HepG2 (cell line): ENCODE measurements around the gene SLC1A2. TPM values are rescaled to one million over a fixed set of nuclear protein-coding genes. Genes with fewer than 3 reads are reported as not detected.

Source experiments
- ATAC-seq: fragments of 200-7000 bp; cut with Tn5 transposase; 3 replicates; pipeline ENCODE4 v1.9.1; 2020; ENCODE audit warnings: mild to moderate bottlenecking, moderate library complexity
- BruUV-seq: library from RNA; stranded (reverse); fragments of 400-500 nt; replicated peaks from 2 replicates; lab custom pipeline; 2021; lab: Mats Ljungman, UMichigan
- CTCF ChIA-PET: fragments of 300-600 bp; formaldehyde crosslinking; extraction: SDS; loops from one replicate; lab custom pipeline; 2021; ENCODE audit warnings: low total read pairs, inconsistent platforms, low intra/inter-chr PET ratio; lab: Yijun Ruan, JAX
- POLR2A ChIA-PET: fragments of 350-600 bp; sonication (Branson Sonifier 250); formaldehyde crosslinking; loops from one replicate; lab custom pipeline; 2020; ENCODE audit warnings: antibody characterized with exemption, inconsistent platforms; lab: Yijun Ruan, JAX
- DNase-seq: peaks from one replicate; pipeline ENCODE4 v3.0.0-alpha.2; 2015; ENCODE audit warnings: low spot score
- FAIRE-seq: peaks from 3 replicates; lab custom pipeline; 2011; peaks lifted over from hg19 to GRCh38; lab: Jason Lieb, UNC
- H2AFZ ChIP-seq: one replicate; pipeline ENCODE4 v1.6.1; 2011; ENCODE audit warnings: low read length, inconsistent platforms
- H3K27ac ChIP-seq: fragments of 300-600 bp; 3 replicates; pipeline ENCODE4 v1.8.0; 2011; ENCODE audit warnings: mixed run types, mild to moderate bottlenecking, mixed read lengths, low read length, inconsistent platforms; ENCODE audit not compliant: insufficient read depth; ENCODE audit errors: extremely low read length
- H3K27me3 ChIP-seq, 2 experiments: fragments of 200-600 bp in 1 of 2; 2 replicates in 1 of 2; 3 replicates in 1 of 2; pipeline versions ENCODE4 v1.6.0 to v1.8.0; 2011; ENCODE audit warnings: low read length in 2 of 2, mild to moderate bottlenecking in 2 of 2, moderate library complexity in 2 of 2, inconsistent platforms in 1 of 2; ENCODE audit not compliant: insufficient read depth in 2 of 2, control insufficient read depth in 1 of 2
- H3K36me3 ChIP-seq, 2 experiments: fragments of 200-600 bp in 1 of 2; replicated peaks in 1 of 2; 2 replicates in 1 of 2; 3 replicates in 1 of 2; pipeline versions ENCODE4 v1.5.1 to v1.8.0; 2011; ENCODE audit warnings: low read length in 2 of 2, inconsistent platforms in 1 of 2; ENCODE audit not compliant: insufficient read depth in 2 of 2, control insufficient read depth in 1 of 2
- H3K4me1 ChIP-seq: 2 replicates; pipeline ENCODE4 v1.5.1; 2012; ENCODE audit warnings: low read length, inconsistent platforms; ENCODE audit not compliant: insufficient read depth
- H3K4me2 ChIP-seq: 2 replicates; pipeline ENCODE4 v1.6.0; 2011; ENCODE audit warnings: low read depth, low read length, inconsistent platforms
- H3K4me3 ChIP-seq, 3 experiments: fragments of 200-600 bp in 1 of 3; sonication (generic), shearing (Covaris generic) in 1 of 3; replicated peaks in 1 of 3; 2 replicates each; pipeline ENCODE4 v1.5.1; 2011 to 2016; ENCODE audit warnings: low read length in 3 of 3, inconsistent platforms in 2 of 3, low read depth in 2 of 3, mild to moderate bottlenecking in 2 of 3, control low read depth in 1 of 3, mixed read lengths in 1 of 3; ENCODE audit not compliant: insufficient read depth in 1 of 3
- H3K79me2 ChIP-seq: one replicate; pipeline ENCODE4 v1.6.1; 2011; ENCODE audit warnings: low read length, inconsistent platforms; ENCODE audit not compliant: insufficient read depth
- H3K9ac ChIP-seq: 2 replicates; pipeline ENCODE4 v1.6.0; 2011; ENCODE audit warnings: mild to moderate bottlenecking, low read depth, low read length, inconsistent platforms; ENCODE audit not compliant: insufficient read depth
- H3K9me3 ChIP-seq: 2 replicates; pipeline ENCODE4 v1.5.1; 2012; ENCODE audit warnings: mild to moderate bottlenecking, low read length
- H4K20me1 ChIP-seq: 2 replicates; pipeline ENCODE4 v1.6.0; 2011; ENCODE audit warnings: inconsistent platforms, mild to moderate bottlenecking, low read length, moderate library complexity; ENCODE audit not compliant: insufficient read depth
- DR1 ChIP-seq: sonication (generic); formaldehyde crosslinking; IDR thresholded peaks from 2 replicates; pipeline ENCODE4 v1.8.0; 2021; ENCODE audit warnings: mild to moderate bottlenecking, missing genetic modification reagents, inconsistent platforms
- NCOA1 ChIP-seq: sonication (generic); formaldehyde crosslinking; IDR thresholded peaks from 2 replicates; pipeline ENCODE4 v1.9.0; 2021; ENCODE audit warnings: missing genetic modification reagents
- NRL ChIP-seq: sonication (generic); formaldehyde crosslinking; IDR thresholded peaks from 2 replicates; pipeline ENCODE4 v1.5.0; 2020; ENCODE audit warnings: missing genetic modification reagents, mild to moderate bottlenecking, moderate library complexity, borderline replicate concordance
- ZNF446 ChIP-seq: sonication (generic); formaldehyde crosslinking; IDR thresholded peaks from 2 replicates; pipeline ENCODE4 v1.5.0; 2020; ENCODE audit warnings: mild to moderate bottlenecking, missing genetic modification reagents
- ZNF605 ChIP-seq: sonication (generic); formaldehyde crosslinking; IDR thresholded peaks from 2 replicates; pipeline ENCODE4 v1.8.0; 2022; ENCODE audit warnings: mild to moderate bottlenecking, missing genetic modification reagents
- ZNF75D ChIP-seq: sonication (generic); formaldehyde crosslinking; IDR thresholded peaks from 2 replicates; pipeline ENCODE4 v1.8.1; 2023; ENCODE audit warnings: missing genetic modification reagents, mild to moderate bottlenecking, borderline replicate concordance
- WGBS: methylation state at CpG from one replicate; pipeline ENCODE4 v1.1.6; 2017; ENCODE audit warnings: low lambda C conversion rate; 5-methylcytosine and 5-hydroxymethylcytosine counted together
- in situ Hi-C: cut with HindIII; loops from 2 replicates; pipeline ENCODE4 v1.10.0; 2017; ENCODE audit warnings: low pct_unique_long_range_greater_than_20kb; ENCODE audit not compliant: extremely low pct_ligation_motif_present
- intact Hi-C: fragments of 100-400 bp; cut with micrococcal nuclease; formaldehyde crosslinking; loops from one replicate; pipeline ENCODE4 v1.10.0; 2022; ENCODE audit not compliant: unreplicated experiment
- polyA plus RNA-seq, 8 experiments: library from polyadenylated mRNA; depleted of rRNA in 3 of 8; stranded (reverse) in 7 of 8; unstranded in 1 of 8; fragments of >200 nt; fragmentation: Illumina TruSeq in 4 of 8; extraction: Trizol in 4 of 8; gene quantifications; 2 replicates each; pipeline versions ENCODE4 v1.2.1 to v1.2.3, GENCODE V29; 2011 to 2016; ENCODE audit warnings: low read depth in 4 of 8, missing spikeins in 1 of 8, mixed read lengths in 1 of 8; ENCODE audit not compliant: insufficient read depth in 1 of 8
- total RNA-seq, 5 experiments: library from RNA; depleted of rRNA; stranded (reverse); fragments of >200 nt; fragmentation: Illumina TruSeq; extraction: Trizol; gene quantifications; 2 replicates each; pipeline ENCODE4 v1.2.3, GENCODE V29; 2016; ENCODE audit warnings: low read depth in 1 of 5
- TF ChIP-seq, protein P1 (sequence below): sonication (generic); formaldehyde crosslinking; IDR thresholded peaks from 2 replicates; pipeline ENCODE4 v1.4.0; 2020; ENCODE audit warnings: missing genetic modification reagents

Gene SLC1A2
- total and polyA plus RNA-seq, 2 of the 13 experiments (the other 11 are each of a cell fraction or from before 2014, with no cell fraction given) = 23.2 to 43.2 TPM

DNA sequence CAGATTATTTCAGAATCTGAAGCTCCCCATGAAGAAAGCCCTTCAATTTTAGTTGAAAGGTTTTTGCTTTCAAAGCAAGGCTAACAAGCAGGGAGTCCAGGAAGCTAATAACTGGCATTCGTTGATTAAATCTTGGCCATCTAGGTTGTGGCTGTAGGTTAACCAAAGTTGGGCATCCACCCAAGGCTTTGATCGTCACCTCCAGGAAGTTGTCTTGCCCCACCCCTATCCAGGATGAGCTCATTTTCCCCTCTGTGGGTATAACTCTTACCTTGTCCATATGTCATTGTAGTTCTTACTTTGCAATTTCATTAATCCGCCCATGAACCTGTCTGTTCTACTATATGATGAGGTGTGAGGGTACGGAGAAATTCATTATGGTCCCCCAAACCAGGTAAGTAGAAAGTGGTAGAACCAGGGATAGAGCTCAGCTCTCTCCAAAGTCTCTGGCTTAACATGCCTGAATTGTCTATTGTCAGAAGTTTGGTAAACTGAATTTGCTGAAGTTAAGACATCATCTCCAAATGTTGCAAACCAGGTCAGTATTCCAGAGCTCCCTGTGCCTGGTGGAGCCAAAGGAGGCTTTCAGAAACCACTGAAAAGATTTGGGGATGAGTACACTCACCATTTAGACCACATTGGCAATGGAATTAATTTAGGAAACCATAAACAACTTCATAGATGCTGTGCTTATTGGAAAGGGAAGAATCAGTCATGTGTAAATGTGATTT lies 183.3 kb downstream of the SLC1A2 start (continued):
- TF ChIP-seq, protein P1, sequence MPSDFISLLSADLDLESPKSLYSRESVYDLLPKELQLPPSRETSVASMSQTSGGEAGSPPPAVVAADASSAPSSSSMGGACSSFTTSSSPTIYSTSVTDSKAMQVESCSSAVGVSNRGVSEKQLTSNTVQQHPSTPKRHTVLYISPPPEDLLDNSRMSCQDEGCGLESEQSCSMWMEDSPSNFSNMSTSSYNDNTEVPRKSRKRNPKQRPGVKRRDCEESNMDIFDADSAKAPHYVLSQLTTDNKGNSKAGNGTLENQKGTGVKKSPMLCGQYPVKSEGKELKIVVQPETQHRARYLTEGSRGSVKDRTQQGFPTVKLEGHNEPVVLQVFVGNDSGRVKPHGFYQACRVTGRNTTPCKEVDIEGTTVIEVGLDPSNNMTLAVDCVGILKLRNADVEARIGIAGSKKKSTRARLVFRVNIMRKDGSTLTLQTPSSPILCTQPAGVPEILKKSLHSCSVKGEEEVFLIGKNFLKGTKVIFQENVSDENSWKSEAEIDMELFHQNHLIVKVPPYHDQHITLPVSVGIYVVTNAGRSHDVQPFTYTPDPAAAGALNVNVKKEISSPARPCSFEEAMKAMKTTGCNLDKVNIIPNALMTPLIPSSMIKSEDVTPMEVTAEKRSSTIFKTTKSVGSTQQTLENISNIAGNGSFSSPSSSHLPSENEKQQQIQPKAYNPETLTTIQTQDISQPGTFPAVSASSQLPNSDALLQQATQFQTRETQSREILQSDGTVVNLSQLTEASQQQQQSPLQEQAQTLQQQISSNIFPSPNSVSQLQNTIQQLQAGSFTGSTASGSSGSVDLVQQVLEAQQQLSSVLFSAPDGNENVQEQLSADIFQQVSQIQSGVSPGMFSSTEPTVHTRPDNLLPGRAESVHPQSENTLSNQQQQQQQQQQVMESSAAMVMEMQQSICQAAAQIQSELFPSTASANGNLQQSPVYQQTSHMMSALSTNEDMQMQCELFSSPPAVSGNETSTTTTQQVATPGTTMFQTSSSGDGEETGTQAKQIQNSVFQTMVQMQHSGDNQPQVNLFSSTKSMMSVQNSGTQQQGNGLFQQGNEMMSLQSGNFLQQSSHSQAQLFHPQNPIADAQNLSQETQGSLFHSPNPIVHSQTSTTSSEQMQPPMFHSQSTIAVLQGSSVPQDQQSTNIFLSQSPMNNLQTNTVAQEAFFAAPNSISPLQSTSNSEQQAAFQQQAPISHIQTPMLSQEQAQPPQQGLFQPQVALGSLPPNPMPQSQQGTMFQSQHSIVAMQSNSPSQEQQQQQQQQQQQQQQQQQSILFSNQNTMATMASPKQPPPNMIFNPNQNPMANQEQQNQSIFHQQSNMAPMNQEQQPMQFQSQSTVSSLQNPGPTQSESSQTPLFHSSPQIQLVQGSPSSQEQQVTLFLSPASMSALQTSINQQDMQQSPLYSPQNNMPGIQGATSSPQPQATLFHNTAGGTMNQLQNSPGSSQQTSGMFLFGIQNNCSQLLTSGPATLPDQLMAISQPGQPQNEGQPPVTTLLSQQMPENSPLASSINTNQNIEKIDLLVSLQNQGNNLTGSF (CRISPR knock-in tag) = no peak

DNA sequence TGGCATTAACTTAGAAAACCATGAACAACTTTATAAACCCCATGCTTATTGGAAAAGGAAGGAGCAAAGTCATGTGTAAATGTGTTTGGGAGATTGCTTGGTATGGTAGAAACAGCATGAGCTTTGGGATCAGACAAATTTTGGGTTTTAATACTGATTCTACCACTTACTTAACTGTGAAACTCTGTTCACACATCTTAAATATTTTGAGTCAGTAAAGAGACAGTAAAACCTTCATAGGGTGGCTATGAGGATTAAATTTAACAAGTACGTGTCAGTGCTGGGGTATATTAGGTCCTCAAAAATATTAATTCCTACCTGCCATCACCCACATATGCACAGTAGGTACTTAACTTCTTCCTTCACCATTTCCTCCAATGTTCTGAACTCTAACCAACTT lies 183.9 kb downstream of the SLC1A2 start:
- no peaks in the 10 kb centered on the region for H3K79me2 ChIP-seq
- 5% methylated on average over 1 of the region's 1 CpG for WGBS
- H3K27me3 ChIP-seq = peaks cover 0 to 3% of the 10 kb centered on the region in 2 experiments; a peak in 1 of 5 replicates
- H2AFZ ChIP-seq = no peak overlapping the region
- no peak overlapping the region for H3K4me3 ChIP-seq
- BruUV-seq = no TSS peak
- no peak overlapping the region for H3K4me2 ChIP-seq
- in situ Hi-C loops = loop anchor here (5.0 kb wide), 1 partner anchor 308 kb away; no protein-coding TSS in a partner anchor
- no peaks in the 10 kb centered on the region for H3K9me3 ChIP-seq
- H4K20me1 ChIP-seq = no peaks in the 10 kb centered on the region
- ATAC-seq = no peak
- intact Hi-C loops = no loop called here
- H3K36me3 ChIP-seq = no peaks in the 10 kb centered on the region
- ChIA-PET POLR2A (no interaction called here), CTCF (no interaction called here)
- no peak overlapping the region for H3K9ac ChIP-seq
- no peak for DNase-seq
- H3K27ac ChIP-seq = no peak overlapping the region
- TF ChIP-seq ZNF446 (CRISPR knock-in tag) (no peak), DR1 (CRISPR knock-in tag) (no peak), ZNF605 (CRISPR knock-in tag) (no peak), ZNF75D (no peak), NCOA1 (no peak), NRL (CRISPR knock-in tag) (no peak)
- H3K4me1 ChIP-seq = peaks cover 36% of the 10 kb centered on the region; the same call in 1 of the 2 replicates
- FAIRE-seq = no peak
